NCI-H1092 (cell line): ENCODE measurements around the gene GMPPA.
A peak's percentile ranks its signal among the peaks of the same experiment; 100 is the strongest.

ENCODE experiments used
- DNase-seq: peaks from one replicate; lab custom pipeline; 2025; lab: John Stamatoyannopoulos, UW

Gene GMPPA

GRCh38 chr2:219498280-219499057 is at the start of gene GMPPA:
GMPPA (plus strand) TSS chr2:219498891; CDS start chr2:219499976, 1,085 bp downstream.
- peak; percentile 93 for DNase-seq

GRCh38 chr2:219449609-219450008 is 49.1 kb upstream of the GMPPA start:
- no peak for DNase-seq

- DNase-seq = no peak
These were observed 46.9 kb upstream of the GMPPA start for GRCh38 chr2:219451661-219452360.

GRCh38 chr2:219452361-219453317 is 46.1 kb upstream of the GMPPA start:
- peak; percentile 57 for DNase-seq

- DNase-seq = peak; percentile 78
These were observed 44.8 kb upstream of the GMPPA start for GRCh38 chr2:219453671-219454590.

- no peak for DNase-seq
These were observed 43.1 kb upstream of the GMPPA start for GRCh38 chr2:219455581-219455980.

GRCh38 chr2:219457784-219458369 is 40.8 kb upstream of the GMPPA start:
- no peak for DNase-seq

GRCh38 chr2:219458996-219459395 is 39.7 kb upstream of the GMPPA start:
- no peak for DNase-seq

- DNase-seq = peak; percentile 33
These were observed 39.0 kb upstream of the GMPPA start for GRCh38 chr2:219459460-219460311.

- DNase-seq = peak; percentile 54
These were observed 38.2 kb upstream of the GMPPA start for GRCh38 chr2:219460424-219460926.

- peak; percentile 54 for DNase-seq
These were observed 37.6 kb upstream of the GMPPA start for GRCh38 chr2:219461047-219461514.

GRCh38 chr2:219461669-219462068 is 37.0 kb upstream of the GMPPA start:
- DNase-seq = no peak

- DNase-seq = no peak
These were observed 36.3 kb upstream of the GMPPA start for GRCh38 chr2:219462349-219462748.

GRCh38 chr2:219464286-219465032 is 34.2 kb upstream of the GMPPA start:
- no peak for DNase-seq

- no peak for DNase-seq
These were observed 32.8 kb upstream of the GMPPA start for GRCh38 chr2:219465659-219466561.

- DNase-seq = no peak
These were observed 31.6 kb upstream of the GMPPA start for GRCh38 chr2:219466816-219467735.

GRCh38 chr2:219467736-219468075 is 31.0 kb upstream of the GMPPA start:
- DNase-seq = no peak
